IPS-NIHi11 (cell line): ENCODE results near the gene RAD17.
"Not testable (repeated sequence)": the region's sequence is repeated elsewhere in the genome, so short reads cannot be mapped to it uniquely, and the experiment has no call there.

Experiments
- DNase-seq: peaks from one replicate; pipeline ENCODE4 v3.0.0; 2012; ENCODE audit warnings: mixed read lengths, low spot score

The RAD17 gene

GRCh38 chr5:69369340-69370121 is at the start of gene RAD17, which contains the start of the genes AK6 and TAF9:
RAD17 (plus strand) TSS chr5:69369818; CDS start chr5:69372209, 2,391 bp downstream.
AK6 (minus strand) TSS chr5:69369520; CDS start chr5:69369490, 30 bp downstream.
TAF9 (minus strand) TSS chr5:69369520; CDS start chr5:69365737, 3,783 bp downstream.
- DNase-seq: peak; percentile 92

- DNase-seq: no peak
Measured at GRCh38 chr5:69326365-69326764, 43.3 kb upstream of the RAD17 start.

GRCh38 chr5:69329905-69330489 is 39.6 kb upstream of the RAD17 start:
- no peak for DNase-seq

GRCh38 chr5:69331528-69332445 is 37.8 kb upstream of the RAD17 start:
- peak; percentile 23 for DNase-seq

- not testable (repeated sequence) for DNase-seq
Measured at GRCh38 chr5:69333668-69334315, 35.8 kb upstream of the RAD17 start.

GRCh38 chr5:69334793-69335268 is 34.8 kb upstream of the RAD17 start:
- DNase-seq: peak; percentile 81

GRCh38 chr5:69335341-69335935 is 34.2 kb upstream of the RAD17 start:
- DNase-seq: no peak

GRCh38 chr5:69341520-69342161 is 28.0 kb upstream of the RAD17 start:
- no peak for DNase-seq

- no peak for DNase-seq
Measured at GRCh38 chr5:69343083-69343482, 26.5 kb upstream of the RAD17 start.

GRCh38 chr5:69350664-69351063 is 19.0 kb upstream of the RAD17 start:
- no peak for DNase-seq

GRCh38 chr5:69359699-69360098 is 9.9 kb upstream of the RAD17 start:
- no peak for DNase-seq

GRCh38 chr5:69360442-69360841 is 9.2 kb upstream of the RAD17 start:
- no peak for DNase-seq

- peak; percentile 12 for DNase-seq
Measured at GRCh38 chr5:69364414-69364813, 5.2 kb upstream of the RAD17 start.

- DNase-seq: no peak
Measured at GRCh38 chr5:69364850-69365249, 4.8 kb upstream of the RAD17 start.

GRCh38 chr5:69367697-69368279 is 1.8 kb upstream of the RAD17 start:
- no peak for DNase-seq

- DNase-seq: peak; percentile 10
Measured at GRCh38 chr5:69368458-69369339, 919 bp upstream of the RAD17 start.

- not testable (repeated sequence) for DNase-seq
Measured at GRCh38 chr5:69370335-69370734, 717 bp downstream of the RAD17 start.

GRCh38 chr5:69372394-69372793 is 2.8 kb downstream of the RAD17 start:
- no peak for DNase-seq

GRCh38 chr5:69374911-69375446 is 5.4 kb downstream of the RAD17 start:
- no peak for DNase-seq
